ENCODE results near the gene PMIS2.

The PMIS2 gene

DNA sequence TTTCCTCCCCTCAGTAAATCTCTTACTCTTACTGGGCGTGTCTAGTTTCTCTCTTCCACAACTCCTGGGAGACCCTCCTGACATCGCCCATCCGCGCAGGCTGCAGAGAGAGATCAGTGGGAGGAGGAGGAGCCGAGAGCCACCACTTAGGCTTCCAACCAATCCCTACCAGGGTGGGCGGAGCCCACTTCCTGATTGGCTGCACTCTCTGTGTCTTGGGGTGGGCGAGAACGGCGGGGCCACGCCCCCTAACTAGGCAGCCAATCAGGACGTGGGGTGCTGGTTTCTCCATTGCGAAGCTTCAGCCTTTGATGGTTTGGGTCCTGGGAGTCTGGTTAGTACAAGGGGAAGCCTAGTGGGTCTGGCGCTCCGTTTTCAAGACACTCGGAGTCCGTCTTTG, at the start of gene PMIS2:
Gene PMIS2 (plus strand): TSS at position 326 of the 400 bp plus-strand sequence. CDS start 87 bp downstream, outside the sequence.
- H3K4me3 ChIP-seq (ENCODE audit: low read depth, low read length) = no peak within 1 kb of the TSS
- TF ChIP-seq, protein P1, sequence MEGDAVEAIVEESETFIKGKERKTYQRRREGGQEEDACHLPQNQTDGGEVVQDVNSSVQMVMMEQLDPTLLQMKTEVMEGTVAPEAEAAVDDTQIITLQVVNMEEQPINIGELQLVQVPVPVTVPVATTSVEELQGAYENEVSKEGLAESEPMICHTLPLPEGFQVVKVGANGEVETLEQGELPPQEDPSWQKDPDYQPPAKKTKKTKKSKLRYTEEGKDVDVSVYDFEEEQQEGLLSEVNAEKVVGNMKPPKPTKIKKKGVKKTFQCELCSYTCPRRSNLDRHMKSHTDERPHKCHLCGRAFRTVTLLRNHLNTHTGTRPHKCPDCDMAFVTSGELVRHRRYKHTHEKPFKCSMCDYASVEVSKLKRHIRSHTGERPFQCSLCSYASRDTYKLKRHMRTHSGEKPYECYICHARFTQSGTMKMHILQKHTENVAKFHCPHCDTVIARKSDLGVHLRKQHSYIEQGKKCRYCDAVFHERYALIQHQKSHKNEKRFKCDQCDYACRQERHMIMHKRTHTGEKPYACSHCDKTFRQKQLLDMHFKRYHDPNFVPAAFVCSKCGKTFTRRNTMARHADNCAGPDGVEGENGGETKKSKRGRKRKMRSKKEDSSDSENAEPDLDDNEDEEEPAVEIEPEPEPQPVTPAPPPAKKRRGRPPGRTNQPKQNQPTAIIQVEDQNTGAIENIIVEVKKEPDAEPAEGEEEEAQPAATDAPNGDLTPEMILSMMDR (IDR thresholded peaks at IDR 0.05; ENCODE audit: low read depth, low read length, missing control alignments) = no peak
- DNase-seq (ENCODE audit: low read depth) = no peak
- in situ Hi-C loops (cut with HindIII; ENCODE audit: low sequenced_read_pairs) = no loop called here

DNA sequence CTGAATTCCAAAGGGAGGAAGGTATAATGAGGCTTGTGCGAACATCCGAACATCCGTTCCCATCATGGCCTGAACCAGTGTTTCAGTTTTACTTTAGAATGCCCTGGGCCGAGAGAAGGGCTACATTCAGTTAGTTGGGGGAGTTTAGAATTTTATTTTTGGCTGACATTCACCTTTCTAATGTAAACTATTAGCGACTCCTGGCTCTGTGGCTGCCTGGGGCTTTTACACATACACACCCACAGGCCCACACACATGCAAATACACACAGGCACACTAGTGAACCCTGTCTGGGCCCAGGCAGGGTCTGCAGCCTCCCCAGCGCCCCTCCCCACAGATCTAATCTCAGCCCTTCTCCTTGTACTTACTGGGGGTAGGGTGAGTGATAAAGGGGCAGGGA, 46.7 kb upstream of the PMIS2 start:
- TF ChIP-seq, protein P1 (IDR thresholded peaks at IDR 0.05; ENCODE audit: low read depth, low read length, missing control alignments) = no peak
- H3K4me3 ChIP-seq (ENCODE audit: low read depth, low read length) = no peak overlapping the region
- no peak for DNase-seq (ENCODE audit: low read depth)
- in situ Hi-C loops (cut with HindIII; ENCODE audit: low sequenced_read_pairs) = no loop called here

DNA sequence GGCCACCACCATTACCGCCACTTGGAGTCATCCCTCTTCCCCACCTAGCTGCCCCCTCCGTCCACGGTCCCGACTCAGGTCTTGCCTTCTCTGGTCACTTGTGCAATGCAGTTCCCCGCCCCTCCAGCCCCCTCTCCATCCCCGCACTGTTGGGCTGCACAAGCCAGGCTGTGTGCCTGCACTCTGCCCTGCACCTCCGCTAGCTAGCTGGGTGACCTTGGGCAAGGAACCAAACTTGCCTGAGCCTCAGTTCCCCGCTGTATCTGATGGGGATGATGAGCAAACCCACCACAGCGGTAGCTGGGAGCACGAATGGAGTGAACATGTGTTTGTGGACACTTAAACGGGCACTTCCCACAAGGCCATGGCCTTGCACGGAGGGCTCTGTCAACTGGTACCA, 46.1 kb upstream of the PMIS2 start:
- in situ Hi-C loops (cut with HindIII; ENCODE audit: low sequenced_read_pairs) = no loop called here
- DNase-seq (ENCODE audit: low read depth) = no peak

DNA sequence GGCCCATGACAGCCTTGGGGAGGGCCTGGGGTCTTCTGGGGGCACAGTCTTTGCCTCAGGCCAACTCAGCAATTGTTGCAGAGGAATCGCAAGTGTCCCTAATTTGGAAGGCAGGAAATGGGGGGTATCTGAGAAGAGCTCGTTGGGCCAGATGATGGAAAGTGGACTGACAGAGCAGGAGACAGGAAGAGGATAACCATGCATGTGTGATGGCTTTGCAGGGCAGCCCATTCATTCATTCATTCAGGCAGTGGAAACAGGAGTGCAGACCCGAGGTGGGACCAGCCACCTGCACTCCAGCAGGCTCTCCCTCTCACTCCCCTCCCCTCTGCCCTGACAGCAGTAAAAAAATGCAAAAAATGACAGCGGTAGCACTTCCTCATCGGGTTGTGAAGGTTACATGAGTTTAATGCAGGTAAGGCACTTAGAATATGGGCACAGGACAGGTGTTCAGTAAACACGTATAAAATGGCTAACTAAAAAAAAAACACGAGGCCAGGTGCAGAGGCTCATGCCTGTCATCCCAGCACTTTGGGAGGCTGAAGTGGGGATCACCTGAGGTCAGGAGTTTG, 45.5 kb upstream of the PMIS2 start:
- in situ Hi-C loops (cut with HindIII; ENCODE audit: low sequenced_read_pairs) = no loop called here
- DNase-seq (ENCODE audit: low read depth) = no peak
- TF ChIP-seq, protein P1 (IDR thresholded peaks at IDR 0.05; ENCODE audit: low read depth, low read length, missing control alignments) = no peak
- no peak overlapping the region for H3K4me3 ChIP-seq (ENCODE audit: low read depth, low read length)

More for the DNA sequence above, 46.1 kb upstream of the PMIS2 start:
- no peak overlapping the region for H3K4me3 ChIP-seq (ENCODE audit: low read depth, low read length)
- TF ChIP-seq, protein P1 (IDR thresholded peaks at IDR 0.05; ENCODE audit: low read depth, low read length, missing control alignments) = no peak

DNA sequence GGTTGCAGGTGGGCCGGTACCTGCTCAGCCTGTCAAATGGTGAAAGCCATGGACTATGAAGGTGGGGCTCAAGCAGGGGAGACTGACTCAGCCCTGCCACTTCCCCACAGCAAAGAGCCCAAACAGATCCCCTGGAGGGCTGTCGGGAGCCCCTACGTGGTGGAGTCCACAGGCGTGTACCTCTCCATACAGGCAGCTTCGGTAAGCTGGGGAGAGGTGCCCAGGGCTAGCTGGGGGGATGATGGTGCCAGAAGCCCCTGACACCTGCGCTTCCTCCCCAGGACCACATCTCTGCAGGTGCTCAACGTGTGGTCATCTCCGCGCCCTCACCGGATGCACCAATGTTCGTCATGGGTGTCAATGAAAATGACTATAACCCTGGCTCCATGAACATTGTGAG, 43.8 kb upstream of the PMIS2 start:
- in situ Hi-C loops (cut with HindIII; ENCODE audit: low sequenced_read_pairs) = no loop called here
- TF ChIP-seq, protein P1 (IDR thresholded peaks at IDR 0.05; ENCODE audit: low read depth, low read length, missing control alignments) = no peak
- H3K4me3 ChIP-seq (ENCODE audit: low read depth, low read length) = no peak overlapping the region
- no peak for DNase-seq (ENCODE audit: low read depth)

DNA sequence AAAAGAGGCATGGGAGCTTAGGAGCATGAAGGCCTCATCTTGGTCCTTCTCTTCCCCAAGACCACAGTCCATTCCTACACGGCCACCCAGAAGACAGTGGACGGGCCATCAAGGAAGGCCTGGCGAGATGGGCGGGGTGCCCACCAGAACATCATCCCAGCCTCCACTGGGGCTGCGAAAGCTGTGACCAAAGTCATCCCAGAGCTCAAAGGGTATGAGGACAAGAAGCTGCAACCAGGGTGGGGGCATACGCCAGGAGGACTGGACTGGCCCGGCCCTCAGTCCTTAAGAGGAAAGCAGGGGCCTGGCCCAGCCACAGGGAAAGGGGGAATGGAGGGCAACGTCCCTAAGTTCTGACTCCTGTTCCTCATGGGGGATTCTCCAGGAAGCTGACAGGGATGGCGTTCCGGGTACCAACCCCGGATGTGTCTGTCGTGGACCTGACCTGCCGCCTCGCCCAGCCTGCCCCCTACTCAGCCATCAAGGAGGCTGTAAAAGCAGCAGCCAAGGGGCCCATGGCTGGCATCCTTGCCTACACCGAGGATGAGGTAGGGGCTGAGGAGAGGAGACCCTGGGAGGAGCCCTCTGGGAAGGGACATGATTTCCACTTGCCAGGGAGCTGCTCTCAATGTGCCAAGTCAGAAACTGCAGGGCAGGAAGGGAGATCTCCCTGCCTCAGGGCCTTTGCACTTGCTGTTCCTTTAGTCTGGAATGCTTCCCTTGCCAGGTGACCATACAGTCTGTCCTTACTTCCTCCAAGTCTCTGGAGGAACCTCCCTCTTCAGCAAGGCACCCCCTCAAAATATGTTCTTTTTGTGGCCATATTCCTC, 42.5 kb upstream of the PMIS2 start:
- in situ Hi-C loops (cut with HindIII; ENCODE audit: low sequenced_read_pairs) = no loop called here
- DNase-seq (ENCODE audit: low read depth) = no peak
- no peak overlapping the region for H3K4me3 ChIP-seq (ENCODE audit: low read depth, low read length)
- TF ChIP-seq, protein P1 (IDR thresholded peaks at IDR 0.05; ENCODE audit: low read depth, low read length, missing control alignments) = no peak
